HG03196 (cell line): Measurements from ENCODE around the gene TMEM178A.

Source experiments
- ATAC-seq: cut with Tn5 transposase; IDR thresholded peaks from one replicate; pipeline ENCODE4 v1.9.1; 2021; ENCODE audit not compliant: unreplicated experiment

The TMEM178A gene

GRCh38 chr2:39673018-39673417 lies 7.3 kb downstream of the TMEM178A start:
- ATAC-seq: no peak

- ATAC-seq: no peak
Observed at GRCh38 chr2:39676342-39676741, 10.6 kb downstream of the TMEM178A start.

- ATAC-seq: no peak
Observed at GRCh38 chr2:39678170-39678569, 12.5 kb downstream of the TMEM178A start.

GRCh38 chr2:39679805-39680204 lies 14.1 kb downstream of the TMEM178A start:
- no peak for ATAC-seq

- no peak for ATAC-seq
Observed at GRCh38 chr2:39682066-39682692, 16.5 kb downstream of the TMEM178A start.

GRCh38 chr2:39683022-39683699 lies 17.4 kb downstream of the TMEM178A start:
- no peak for ATAC-seq

- ATAC-seq: no peak
Observed at GRCh38 chr2:39684464-39684863, 18.7 kb downstream of the TMEM178A start.

- ATAC-seq: no peak
Observed at GRCh38 chr2:39685126-39685525, 19.4 kb downstream of the TMEM178A start.

- no peak for ATAC-seq
Observed at GRCh38 chr2:39686456-39686855, 20.7 kb downstream of the TMEM178A start.

- no peak for ATAC-seq
Observed at GRCh38 chr2:39688181-39688580, 22.5 kb downstream of the TMEM178A start.

GRCh38 chr2:39689272-39689841 lies 23.6 kb downstream of the TMEM178A start:
- no peak for ATAC-seq

- ATAC-seq: no peak
Observed at GRCh38 chr2:39689876-39690275, 24.2 kb downstream of the TMEM178A start.

GRCh38 chr2:39693245-39693644 lies 27.5 kb downstream of the TMEM178A start:
- ATAC-seq: no peak

- no peak for ATAC-seq
Observed at GRCh38 chr2:39696101-39696553, 30.4 kb downstream of the TMEM178A start.

GRCh38 chr2:39696838-39697237 lies 31.1 kb downstream of the TMEM178A start:
- ATAC-seq: no peak

GRCh38 chr2:39697454-39697853 lies 31.7 kb downstream of the TMEM178A start:
- no peak for ATAC-seq

GRCh38 chr2:39701137-39701536 lies 35.4 kb downstream of the TMEM178A start:
- no peak for ATAC-seq

GRCh38 chr2:39703181-39703872 lies 37.6 kb downstream of the TMEM178A start:
- no peak for ATAC-seq

GRCh38 chr2:39704540-39704939 lies 38.8 kb downstream of the TMEM178A start:
- no peak for ATAC-seq

- no peak for ATAC-seq
Observed at GRCh38 chr2:39705638-39706037, 39.9 kb downstream of the TMEM178A start.

GRCh38 chr2:39706312-39706711 lies 40.6 kb downstream of the TMEM178A start:
- ATAC-seq: no peak

GRCh38 chr2:39706945-39707344 lies 41.2 kb downstream of the TMEM178A start:
- no peak for ATAC-seq
